ENCODE measurements around the gene EBNA1BP2. TPM values are rescaled to one million over a fixed set of nuclear protein-coding genes. Genes with fewer than 3 reads are reported as not detected.

The EBNA1BP2 gene
- total RNA-seq, 1 donor from 2014 or later = 48.7 TPM

Other genes starting within 250 kb of the EBNA1BP2 start
- 243 TPM for gene SLC2A1, start 213.4 kb downstream of the EBNA1BP2 start, total RNA-seq
- 0.12 TPM for gene CFAP57, start within 50 bp of the EBNA1BP2 start, total RNA-seq
- 10.8 TPM for gene TMEM125, start 97.7 kb upstream of the EBNA1BP2 start, total RNA-seq
- 15.2 TPM for gene C1orf210, start 113.3 kb upstream of the EBNA1BP2 start, total RNA-seq
- 4.1 TPM for gene TIE1, start 128.7 kb upstream of the EBNA1BP2 start, total RNA-seq
- 0.48 TPM for gene MPL, start 165.5 kb upstream of the EBNA1BP2 start, total RNA-seq
- gene CDC20, start 186.7 kb upstream of the EBNA1BP2 start, total RNA-seq = 76.2 TPM
- gene ELOVL1, start 195.7 kb upstream of the EBNA1BP2 start, total RNA-seq = 172 TPM
- gene MED8, start 217.5 kb upstream of the EBNA1BP2 start, total RNA-seq = 46.0 TPM
- 22.0 TPM for gene SZT2, start 217.6 kb upstream of the EBNA1BP2 start, total RNA-seq